GM19351 (cell line): Measurements from ENCODE around the gene CFAP97D1.

Source experiments
- ATAC-seq: cut with Tn5 transposase; IDR thresholded peaks from one replicate; pipeline ENCODE4 v1.9.1; 2021; ENCODE audit warnings: mild to moderate bottlenecking, moderate library complexity; ENCODE audit not compliant: unreplicated experiment

The CFAP97D1 gene

DNA sequence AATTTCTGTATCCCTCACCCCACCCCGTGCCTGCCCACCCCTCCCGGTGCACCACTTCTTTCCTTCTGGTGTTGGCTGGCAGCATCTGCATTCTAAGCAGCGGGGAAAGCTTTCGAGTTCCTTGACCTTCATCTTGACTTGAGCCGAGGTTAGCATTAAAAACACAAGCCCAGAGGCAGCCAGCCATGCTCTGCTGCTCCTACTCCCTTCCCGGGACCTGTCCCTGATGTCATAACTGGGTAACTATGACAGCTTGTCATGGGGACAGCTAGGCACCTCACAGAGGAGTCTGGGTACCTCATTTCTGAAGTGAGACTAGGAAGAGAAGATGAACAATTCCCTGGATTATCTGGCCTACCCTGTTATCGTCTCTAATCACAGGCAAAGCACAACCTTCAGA lies at the start of gene CFAP97D1:
Gene CFAP97D1 (plus strand): TSS at position 301 of the 400 bp plus-strand sequence. CDS start 28 bp downstream, at position 329.
- ATAC-seq = no peak

GRCh38 chr17:43732958-43733357 lies 47.3 kb upstream of the CFAP97D1 start:
- no peak for ATAC-seq

GRCh38 chr17:43733956-43734355 lies 46.3 kb upstream of the CFAP97D1 start:
- ATAC-seq = no peak

DNA sequence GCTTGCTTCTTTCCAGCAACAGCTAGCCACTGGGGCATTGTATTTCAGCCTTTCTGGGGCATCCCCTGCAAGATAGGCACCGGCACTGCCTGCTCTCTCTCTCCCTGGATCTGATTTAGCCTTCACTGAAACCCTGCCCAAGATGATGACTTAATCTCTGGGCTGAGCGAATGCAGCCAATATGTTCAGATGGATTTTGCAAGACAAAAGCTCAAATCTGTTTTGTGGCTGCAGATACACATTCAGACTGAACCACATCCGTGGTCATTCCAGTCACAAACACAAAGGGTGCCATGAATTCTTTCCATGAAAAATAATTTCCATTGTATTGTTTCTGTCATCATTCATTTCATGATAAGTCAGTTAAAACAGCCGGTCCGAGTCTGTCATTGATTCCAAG lies 45.9 kb upstream of the CFAP97D1 start:
- no peak for ATAC-seq

DNA sequence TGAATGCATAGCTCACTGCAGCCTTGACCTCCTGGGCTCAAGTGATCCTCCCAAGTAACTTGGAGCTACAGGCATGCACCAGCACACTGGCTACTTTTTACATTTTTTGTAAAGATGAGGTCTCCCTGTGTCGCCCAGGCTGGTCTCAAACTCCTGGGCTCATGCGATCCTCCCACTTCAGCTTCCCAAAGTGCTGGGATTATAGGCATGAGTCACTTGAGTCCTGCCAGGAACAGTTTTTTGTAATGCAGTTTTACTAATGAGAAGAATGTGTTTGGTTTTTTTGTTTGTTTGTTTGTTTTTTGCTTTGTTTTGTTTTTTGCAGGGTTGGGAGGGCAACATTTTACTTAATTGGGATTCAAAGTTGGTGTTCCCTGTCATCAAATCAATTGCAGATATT lies 43.8 kb upstream of the CFAP97D1 start:
- ATAC-seq = no peak

DNA sequence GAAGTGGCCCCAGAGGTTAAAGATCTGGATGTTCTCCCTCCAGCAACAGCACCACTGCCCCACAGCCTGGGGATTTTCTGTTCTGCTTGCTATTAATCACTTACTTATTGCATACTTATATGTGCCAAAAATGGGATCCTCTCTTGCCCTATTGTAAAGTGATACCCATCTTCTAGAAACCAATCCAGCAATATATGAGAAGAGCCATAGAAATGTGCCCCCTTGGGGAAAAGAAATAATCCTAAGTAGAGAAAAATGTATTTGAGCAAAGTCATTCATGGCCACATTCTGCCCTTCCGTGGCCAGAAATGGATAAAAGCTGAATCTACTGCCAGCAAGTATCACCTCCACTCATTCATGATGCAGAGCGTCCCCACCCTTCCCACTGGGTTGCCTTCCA lies 42.5 kb upstream of the CFAP97D1 start:
- ATAC-seq = no peak

DNA sequence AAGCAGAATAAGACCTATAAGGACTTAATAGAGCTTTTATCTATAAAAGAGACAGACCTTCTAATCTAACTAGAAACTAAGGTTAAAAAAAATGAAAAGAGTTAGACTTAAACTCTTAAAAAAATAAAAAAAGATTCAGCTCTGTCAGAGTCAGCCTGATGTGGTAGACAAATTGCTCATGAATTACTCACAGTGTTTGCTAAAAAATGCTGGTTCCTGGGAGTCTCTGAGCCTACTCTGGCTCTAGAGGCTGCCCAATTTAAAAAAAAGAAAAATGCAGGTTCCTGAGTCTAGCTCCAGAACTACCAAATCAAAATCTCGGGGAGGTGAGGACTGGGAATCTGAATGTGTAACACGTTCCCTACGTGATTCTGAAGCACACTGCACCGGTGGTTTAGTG lies 39.7 kb upstream of the CFAP97D1 start:
- no peak for ATAC-seq

DNA sequence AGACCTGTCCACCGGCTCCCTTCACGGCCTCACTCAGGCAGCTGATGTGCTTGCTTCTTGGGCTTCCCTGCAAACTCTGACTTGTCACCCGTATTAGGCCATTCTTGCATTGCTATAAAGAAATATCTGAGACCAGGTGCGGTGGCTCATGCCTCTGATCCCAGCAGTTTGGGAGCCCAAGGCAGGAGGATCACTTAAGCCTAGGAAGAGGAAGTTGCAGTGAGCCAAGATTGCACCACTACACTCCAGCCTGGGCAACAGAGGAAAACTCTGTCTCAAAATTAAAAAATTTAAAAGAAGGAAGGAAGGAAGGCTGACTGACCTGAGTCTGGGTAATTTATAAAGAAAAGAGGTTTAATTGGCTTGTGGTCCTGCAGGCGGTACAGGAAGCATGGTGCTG lies 38.6 kb upstream of the CFAP97D1 start:
- no peak for ATAC-seq

- ATAC-seq = no peak
Observed at GRCh38 chr17:43745541-43745940, 34.7 kb upstream of the CFAP97D1 start.

GRCh38 chr17:43750153-43750552 lies 30.1 kb upstream of the CFAP97D1 start:
- ATAC-seq = no peak

DNA sequence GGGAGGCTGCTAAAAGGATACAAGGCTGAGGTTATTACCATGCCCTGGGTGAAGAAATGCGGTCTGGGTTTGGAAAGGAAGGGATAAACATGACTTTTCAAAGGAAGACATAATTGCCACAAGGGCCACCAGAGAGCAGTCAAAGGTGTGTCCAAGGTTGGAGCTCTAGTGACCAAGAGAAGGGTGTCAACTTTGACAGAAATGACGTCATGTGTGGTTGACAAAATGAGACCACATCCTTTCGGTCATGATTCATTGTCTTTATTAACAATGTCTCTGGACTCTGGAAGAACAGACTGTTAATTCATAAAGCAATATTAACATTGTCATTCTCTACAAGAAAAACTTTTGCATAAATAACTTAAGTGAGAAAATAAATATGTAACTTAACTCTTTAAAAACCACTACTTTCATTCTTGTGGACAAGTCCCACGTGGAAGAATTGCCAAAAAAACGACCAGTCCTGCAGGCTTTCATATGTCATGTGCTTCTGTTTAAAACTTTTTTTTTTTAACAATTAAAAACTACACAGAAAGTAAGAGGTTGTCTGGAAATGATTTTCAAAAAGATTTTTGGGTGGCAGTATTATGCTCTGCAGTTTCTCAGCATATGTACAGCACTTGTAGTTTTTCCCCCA lies 26.6 kb upstream of the CFAP97D1 start:
- no peak for ATAC-seq

DNA sequence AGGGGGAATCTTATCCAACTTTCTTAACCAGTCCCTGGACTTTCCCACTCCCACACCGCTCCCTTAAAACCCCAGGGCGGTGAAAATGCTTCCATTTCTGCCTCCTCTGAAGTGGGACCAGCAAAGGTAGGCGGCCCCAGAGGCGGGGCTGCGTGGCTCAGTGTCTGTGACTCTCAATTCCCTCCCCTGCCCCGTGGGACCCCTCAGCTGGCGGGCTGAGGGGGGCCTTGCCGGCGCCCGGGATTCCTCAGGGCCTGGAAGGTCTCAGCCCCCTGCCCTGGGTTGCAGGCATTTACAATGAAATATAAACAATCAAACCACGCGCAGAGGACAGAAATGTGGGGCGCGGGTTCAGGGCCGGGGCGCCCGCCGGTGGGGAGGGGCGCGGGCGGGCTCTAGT lies 25.3 kb upstream of the CFAP97D1 start:
- ATAC-seq = no peak

- no peak for ATAC-seq
Observed at GRCh38 chr17:43755389-43755875, 24.8 kb upstream of the CFAP97D1 start.

- no peak for ATAC-seq
Observed at GRCh38 chr17:43756201-43756600, 24.0 kb upstream of the CFAP97D1 start.

- ATAC-seq = no peak
Observed at GRCh38 chr17:43757171-43757660, 23.0 kb upstream of the CFAP97D1 start.

DNA sequence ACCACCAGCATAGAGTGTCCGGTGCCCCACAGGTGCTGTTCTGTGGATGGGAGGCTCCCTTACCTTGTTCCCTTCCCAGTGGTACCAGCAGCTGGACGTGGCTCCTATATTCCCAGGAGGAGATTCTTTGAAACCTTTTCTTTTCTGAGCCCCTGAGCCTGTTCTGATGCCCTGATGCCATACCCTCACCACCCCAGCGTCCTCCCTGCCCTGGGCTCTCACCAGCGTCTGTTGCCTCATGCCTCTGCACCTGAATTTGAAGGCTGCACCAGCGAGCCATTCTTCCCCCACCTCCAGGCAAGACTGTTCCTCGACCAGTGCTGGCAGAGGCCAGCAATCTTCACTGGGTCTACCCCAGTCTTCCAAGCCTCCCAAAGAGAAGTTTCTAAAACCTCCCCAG lies 22.1 kb upstream of the CFAP97D1 start:
- no peak for ATAC-seq

GRCh38 chr17:43758497-43759174 lies 21.6 kb upstream of the CFAP97D1 start, which contains the start of gene SOST:
SOST (minus strand) TSS chr17:43758791; CDS start chr17:43758741, 50 bp downstream.
- ATAC-seq = no peak

GRCh38 chr17:43759836-43760235 lies 20.4 kb upstream of the CFAP97D1 start:
- ATAC-seq = no peak

DNA sequence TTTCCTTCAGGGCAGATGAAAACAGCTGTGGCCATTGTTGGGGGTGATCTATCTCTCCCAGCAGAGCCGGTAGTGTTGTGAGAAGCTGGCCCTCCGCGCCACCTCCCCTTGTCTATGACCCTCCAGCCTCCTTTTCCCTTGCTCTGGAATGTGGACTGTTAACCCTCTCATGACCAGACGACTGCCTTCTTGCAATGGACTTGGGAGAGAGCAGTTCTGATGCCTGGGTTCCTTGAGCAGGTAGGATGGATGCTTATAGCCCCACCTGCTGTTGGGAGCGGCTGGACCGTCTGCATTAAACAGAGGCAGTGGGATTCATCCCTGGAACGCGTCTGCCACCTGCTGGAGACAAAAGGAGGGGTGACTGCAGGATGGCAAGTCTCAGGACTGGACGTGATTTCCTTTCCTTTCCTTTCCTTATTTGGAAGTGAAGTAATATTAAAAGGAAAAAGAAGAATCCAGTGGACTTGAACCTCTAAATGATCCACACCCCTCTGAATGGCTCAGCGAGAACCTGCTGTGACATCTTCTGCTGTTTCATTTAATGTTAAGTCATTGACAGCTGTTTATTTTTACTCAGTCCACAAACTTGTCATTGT lies 19.9 kb upstream of the CFAP97D1 start:
- no peak for ATAC-seq

- no peak for ATAC-seq
Observed at GRCh38 chr17:43766413-43767052, 13.7 kb upstream of the CFAP97D1 start.

DNA sequence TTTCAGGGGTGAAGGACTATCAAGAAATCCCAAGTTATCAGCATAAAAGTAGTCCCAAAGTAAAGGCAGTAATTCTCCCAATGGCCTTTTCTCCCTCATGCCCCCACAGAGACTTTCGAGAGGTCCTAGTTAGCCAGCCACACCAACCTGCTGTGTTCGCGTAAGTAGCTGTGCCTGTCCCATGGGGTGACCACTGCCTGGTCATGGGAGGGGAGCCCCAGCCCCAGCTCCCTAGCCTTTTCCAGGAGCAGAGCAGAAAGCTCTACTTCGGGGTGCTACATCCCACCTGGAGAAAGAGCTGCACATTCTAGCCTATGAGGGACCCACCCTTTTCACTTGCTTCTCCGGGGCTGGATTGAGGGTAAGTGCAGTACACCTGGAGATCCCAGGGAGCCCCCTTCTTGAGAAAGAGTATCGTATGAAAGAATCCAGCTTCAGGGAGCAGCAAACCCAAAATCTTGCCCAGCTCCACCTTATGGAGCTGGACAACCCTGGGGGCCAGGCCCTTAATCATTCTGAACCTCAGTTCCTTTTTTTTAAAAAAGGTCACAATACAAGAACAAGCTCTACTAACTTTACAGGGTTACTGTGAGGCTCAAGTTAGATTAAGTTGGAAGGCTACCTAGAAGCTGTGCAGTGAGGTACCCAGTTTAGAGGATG lies 13.1 kb upstream of the CFAP97D1 start:
- no peak for ATAC-seq
